Activated CD8-positive, alpha-beta memory T cell treated with anti-CD3 and anti-CD28 coated beads for 4 hours (primary cell): ENCODE measurements around the gene RAMP1.
"Not testable (repeated sequence)": the region's sequence is repeated elsewhere in the genome, so short reads cannot be mapped to it uniquely, and the experiment has no call there.

ENCODE experiments used
- DNase-seq, 2 donors: peaks; one replicate each; pipeline ENCODE4 v3.0.0-alpha.2; 2020; ENCODE audit warnings: low read depth in 2 of 2

RAMP1 gene

GRCh38 chr2:237859533-237860272 is at the start of gene RAMP1:
TSS of gene RAMP1 (plus strand) at chr2:237859623. CDS start at chr2:237859676, 53 bp downstream.
- no peak for DNase-seq

DNA sequence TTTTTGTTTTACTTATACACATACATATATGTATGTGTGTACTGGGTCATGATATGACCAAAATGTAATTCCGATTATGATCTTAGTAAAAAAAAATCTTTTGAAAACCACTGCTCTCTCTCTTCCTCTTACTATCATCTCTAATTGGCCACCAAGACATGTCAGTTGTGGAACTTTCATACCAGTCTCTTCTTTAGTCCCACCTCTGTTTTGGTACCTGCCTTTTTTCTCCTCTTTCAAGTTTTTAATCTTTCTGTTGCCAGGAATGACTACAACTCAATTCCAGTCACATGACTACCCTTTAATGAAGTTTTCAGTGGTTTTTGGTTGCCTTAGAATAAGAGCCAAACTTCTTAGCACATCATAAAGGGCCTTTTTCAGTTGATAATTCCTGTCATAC is 43.8 kb upstream of the RAMP1 start:
- no peak for DNase-seq

GRCh38 chr2:237816531-237816930 is 42.9 kb upstream of the RAMP1 start:
- DNase-seq: no peak

- DNase-seq: no peak
These were observed 41.4 kb upstream of the RAMP1 start for GRCh38 chr2:237818066-237818473.

DNA sequence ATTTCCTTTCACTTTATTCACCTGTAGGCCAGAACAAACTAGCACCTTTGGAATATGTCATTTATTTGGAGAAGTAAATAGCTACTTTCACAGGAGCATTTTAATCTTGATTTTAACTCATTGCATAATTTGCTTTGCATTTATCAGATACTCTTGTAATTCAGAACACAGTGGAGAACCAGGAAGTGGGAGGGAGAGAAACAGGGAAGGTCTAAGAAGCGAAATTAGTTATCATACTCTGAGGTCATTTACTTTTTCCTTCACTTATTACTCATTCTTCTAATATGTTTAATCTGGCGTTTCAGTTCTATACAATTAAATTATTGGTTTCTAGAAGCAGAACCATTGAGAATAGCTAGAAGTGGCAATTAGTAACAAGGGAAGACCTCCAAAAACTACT is 40.2 kb upstream of the RAMP1 start:
- DNase-seq: no peak

DNA sequence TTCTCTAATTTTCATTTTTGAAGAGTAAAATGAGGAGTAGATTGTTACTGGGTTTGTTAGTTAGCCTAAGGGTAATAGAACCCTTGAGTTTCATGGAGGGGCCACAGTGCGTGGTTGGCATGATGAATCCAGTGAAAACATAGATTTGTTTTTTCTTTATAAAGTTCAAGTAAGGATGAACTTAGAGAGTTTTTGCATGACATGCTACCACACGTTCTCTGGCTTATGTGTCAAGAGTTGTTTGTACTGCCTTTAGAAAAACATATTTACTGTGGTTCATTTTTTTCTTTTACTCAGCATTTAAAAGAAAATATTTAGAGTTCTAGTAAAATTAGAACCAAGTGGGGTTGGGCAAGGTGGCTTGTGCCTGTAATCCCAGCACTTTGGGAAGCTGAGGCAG is 39.0 kb upstream of the RAMP1 start:
- no peak for DNase-seq

GRCh38 chr2:237823544-237823943 is 35.9 kb upstream of the RAMP1 start:
- no peak for DNase-seq

DNA sequence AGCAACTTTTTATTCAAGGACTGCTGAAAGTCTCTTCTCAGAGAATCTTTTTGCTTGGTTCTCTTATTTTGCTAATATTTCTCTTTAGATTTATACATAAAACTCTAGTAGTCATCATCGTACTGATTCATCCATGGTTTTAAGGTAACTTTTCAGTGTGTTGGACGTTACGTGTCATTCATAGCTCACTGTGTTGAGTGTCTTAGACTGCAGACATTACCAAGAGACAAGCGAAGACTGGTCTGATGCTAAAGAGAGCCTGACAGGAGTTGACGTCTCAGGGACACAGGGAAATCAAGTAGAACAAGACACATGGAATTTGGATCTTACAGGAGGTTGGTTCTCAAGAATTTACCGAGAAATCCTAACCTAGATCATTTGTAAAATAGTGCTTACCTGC is 35.3 kb upstream of the RAMP1 start:
- no peak for DNase-seq

- DNase-seq: no peak
These were observed 31.9 kb upstream of the RAMP1 start for GRCh38 chr2:237827421-237827987.

DNA sequence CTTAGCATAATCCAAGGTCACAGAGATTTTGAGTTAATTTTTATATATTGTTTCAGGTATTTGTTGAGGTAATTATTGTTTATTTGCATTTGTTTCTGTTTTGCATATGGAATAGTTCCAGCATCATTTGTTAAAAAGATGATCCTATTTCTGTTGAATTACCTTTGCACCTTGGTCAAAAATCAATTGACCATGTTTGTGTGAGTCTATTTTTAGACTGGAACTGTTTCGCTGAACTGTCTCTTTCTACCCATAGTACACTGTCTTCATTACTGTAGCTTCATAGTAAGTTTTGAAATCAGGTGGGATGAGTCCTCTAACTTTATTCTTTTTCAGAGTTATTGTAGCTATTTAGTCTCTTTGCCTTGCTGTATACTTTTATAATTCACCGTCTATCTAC is 28.9 kb upstream of the RAMP1 start:
- DNase-seq: no peak

GRCh38 chr2:237833546-237833945 is 25.9 kb upstream of the RAMP1 start:
- DNase-seq: no peak

DNA sequence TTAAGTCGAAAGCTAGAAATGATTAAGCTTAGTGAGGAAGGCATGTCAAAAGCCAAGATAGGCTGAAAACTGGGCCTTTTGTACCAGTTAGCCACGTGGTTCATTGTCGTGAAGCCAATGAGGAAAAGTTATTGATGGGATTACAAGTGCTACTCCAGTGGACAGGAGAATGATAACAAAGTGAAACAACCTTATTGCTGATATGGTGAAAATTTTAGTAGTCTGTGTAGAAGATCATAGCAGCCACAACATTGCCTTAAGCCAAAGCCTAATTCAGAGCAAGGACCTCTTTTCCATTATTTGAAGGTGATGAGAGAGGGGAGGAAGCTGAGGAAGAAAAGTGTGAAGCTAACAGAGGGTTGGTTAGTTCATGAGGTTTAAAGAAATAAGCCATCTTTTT is 24.1 kb upstream of the RAMP1 start:
- DNase-seq: no peak

DNA sequence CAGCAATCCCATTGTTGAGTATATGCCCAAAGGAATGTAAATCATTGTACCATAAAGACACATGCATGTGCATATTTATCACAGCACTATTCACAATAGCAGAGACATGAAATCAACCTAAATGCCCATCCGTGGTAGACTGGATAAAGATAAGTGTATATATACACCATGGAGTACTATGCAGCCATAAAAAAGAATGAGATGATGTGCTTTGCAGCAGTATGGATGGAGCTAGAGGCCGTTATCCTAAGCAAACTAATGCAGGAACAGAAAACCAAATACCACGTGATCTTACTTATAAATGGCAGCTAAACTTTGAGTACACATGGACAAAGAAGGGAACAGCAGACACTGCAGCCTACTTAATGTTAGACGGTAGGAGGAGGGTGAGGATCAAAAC is 18.4 kb upstream of the RAMP1 start:
- DNase-seq: no peak

- DNase-seq: not testable (repeated sequence)
These were observed 10.5 kb upstream of the RAMP1 start for GRCh38 chr2:237848940-237849339.

GRCh38 chr2:237854295-237854694 is 5.1 kb upstream of the RAMP1 start:
- DNase-seq: no peak

DNA sequence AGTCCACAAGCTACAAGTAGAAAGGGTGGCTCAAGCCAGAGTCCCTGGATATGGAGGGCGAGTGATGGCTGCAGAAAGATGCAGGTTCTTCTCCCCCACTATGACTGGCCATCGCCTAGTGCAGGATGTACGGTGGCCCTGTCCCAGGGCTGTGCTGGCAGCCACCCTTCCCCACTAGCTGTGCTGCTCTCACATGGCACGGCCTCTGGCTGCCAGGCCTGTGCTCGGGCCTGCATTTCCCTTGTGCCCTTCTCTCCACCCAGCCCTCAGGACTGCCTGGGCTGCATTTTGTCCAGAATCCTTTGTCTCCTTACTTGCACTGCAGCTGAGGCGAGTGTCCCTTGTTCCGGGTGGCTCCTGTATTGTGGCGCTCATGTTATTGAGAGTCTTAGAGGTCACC is 1.6 kb upstream of the RAMP1 start:
- DNase-seq: no peak

- peak in 1 of 2 donors; percentile 10 for DNase-seq
These were observed 935 bp upstream of the RAMP1 start for GRCh38 chr2:237858294-237859081.

DNA sequence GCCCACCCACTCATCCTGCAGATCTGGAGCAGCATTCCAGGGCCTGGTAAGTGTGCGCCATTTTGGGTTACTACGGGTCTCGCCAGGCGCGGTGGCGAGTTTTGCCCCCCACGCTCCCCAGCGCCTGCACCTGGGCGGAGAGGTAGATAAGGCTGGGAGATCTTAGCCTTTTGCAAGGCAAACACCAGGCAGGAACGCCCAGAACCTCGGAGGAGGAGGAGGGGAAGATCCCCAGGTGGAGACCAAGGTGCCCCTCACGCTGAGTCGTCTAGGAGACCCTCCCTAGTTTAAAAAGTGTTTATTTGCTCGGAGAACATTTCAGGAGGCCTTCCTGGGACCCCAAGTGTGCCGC is 365 bp upstream of the RAMP1 start:
- no peak for DNase-seq

DNA sequence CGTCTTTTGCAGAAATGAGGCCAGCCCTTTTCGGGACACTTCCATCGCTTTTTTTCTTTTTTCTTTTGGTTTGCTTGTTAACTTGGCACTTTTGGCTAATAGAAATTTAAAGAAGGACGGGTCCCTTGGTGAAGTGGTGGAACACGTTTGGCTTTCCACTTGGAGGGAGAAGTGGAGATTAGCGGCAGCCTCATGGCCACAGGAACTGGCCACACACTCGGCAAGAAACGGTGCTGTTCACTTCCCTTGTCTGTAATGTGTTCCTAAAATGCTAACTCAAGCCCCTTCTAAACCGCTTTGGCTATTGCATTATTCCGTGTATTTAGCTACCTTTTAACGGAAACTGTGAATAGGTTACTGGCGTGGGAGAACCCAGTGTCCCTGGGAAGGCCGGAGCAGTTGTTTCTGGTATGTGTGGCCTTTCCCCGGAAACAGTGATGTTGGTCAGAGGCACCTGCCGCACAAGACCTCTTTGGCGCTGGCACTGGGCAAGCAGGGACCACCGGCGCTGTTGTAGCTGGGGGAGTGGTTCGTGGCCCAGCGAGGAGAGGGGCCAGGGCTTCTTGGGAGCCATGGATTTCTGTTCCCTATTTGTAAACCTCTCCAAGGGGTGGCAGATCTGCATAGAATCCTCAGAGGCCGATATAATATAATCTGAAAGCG is 981 bp downstream of the RAMP1 start:
- DNase-seq: no peak

DNA sequence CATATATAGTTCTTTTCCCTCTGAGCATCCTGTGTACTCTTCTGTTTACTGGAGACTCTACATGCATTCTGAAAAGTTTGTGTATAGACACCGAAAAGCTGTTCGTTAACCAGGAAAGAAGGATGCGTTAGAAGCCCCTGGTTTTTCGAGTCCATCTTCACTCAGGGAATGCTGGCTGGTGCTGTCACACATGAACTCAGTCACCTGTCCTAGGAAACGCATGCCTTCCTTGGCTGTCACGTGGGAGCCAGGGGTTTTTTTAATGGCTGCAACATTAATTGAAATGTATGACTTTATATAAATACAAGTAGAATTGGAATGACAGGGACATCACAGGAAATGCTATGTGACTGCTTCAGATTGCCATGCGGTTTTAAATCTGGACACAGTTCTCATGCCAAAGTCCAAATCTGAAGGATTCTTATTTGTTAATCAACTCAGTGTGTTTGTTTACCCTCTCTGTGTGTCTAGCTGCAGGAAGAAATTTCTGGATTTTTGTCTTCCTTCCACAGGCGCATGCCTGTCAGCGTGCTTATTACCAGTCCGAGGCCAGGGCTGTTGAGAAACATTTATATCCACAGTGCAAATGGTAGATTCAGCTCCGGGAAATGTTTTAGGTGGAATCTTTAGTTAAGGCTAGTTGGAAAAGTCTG is 2.6 kb downstream of the RAMP1 start:
- DNase-seq: no peak

DNA sequence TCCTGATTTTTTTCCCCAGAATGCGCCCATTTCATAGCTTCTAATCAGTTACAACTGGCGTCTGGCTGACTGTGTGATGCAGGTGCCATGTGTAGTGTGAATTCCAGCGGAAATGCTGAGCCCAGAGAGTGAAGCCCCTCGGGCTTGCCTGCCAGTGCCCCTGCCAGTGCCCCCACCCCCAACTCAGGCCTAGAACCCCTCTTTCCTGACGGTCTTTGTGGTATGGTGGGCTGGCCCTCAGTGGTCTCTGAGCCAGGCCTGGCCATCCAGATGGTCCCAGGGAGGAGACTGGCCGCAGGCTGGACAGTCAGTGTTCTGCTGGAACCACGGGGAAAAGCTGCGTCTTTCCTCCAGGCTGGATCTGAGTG is 3.1 kb downstream of the RAMP1 start:
- DNase-seq: no peak

GRCh38 chr2:237863102-237863511 is 3.7 kb downstream of the RAMP1 start:
- no peak for DNase-seq
